BLaER1 treated with 17β-estradiol and CSF1 and Interleukin-3, amounts not matched to agents 10 nM and 100 nM (cell line): ENCODE results near the gene OR51Q1.

Source experiments
- H3K27ac ChIP-seq, 11 experiments: shearing (Covaris generic); formaldehyde crosslinking; 2 replicates each; pipeline ENCODE4 v1.8.1; 2022
- H3K27me3 ChIP-seq, 11 experiments: shearing (Covaris generic); formaldehyde crosslinking; 2 replicates each; pipeline ENCODE4 v1.8.1; 2022
- H3K36me3 ChIP-seq, 11 experiments: shearing (Covaris generic); formaldehyde crosslinking; 2 replicates each; pipeline ENCODE4 v1.8.1; 2022
- H3K4me1 ChIP-seq, 10 experiments: shearing (Covaris generic); formaldehyde crosslinking; 2 replicates each; pipeline ENCODE4 v1.8.1; 2022
- H3K4me2 ChIP-seq, 11 experiments: shearing (Covaris generic); formaldehyde crosslinking; 2 replicates each; pipeline ENCODE4 v1.8.1; 2022
- H3K4me3 ChIP-seq, 10 experiments: shearing (Covaris generic); formaldehyde crosslinking; 2 replicates each; pipeline ENCODE4 v1.8.1; 2022
- H3K9ac ChIP-seq, 11 experiments: shearing (Covaris generic); formaldehyde crosslinking; 2 replicates each; pipeline ENCODE4 v1.8.1; 2022
- H3K9me3 ChIP-seq, 11 experiments: shearing (Covaris generic); formaldehyde crosslinking; replicated peaks in 1 of 11; 2 replicates each; pipeline ENCODE4 v1.8.1; 2022
- H4K20me1 ChIP-seq, 11 experiments: shearing (Covaris generic); formaldehyde crosslinking; 2 replicates each; pipeline ENCODE4 v1.8.1; 2022
- Cebpa-rat ChIP-seq, 11 experiments: shearing (Covaris generic); IDR thresholded peaks; 2 replicates each; pipeline ENCODE4 v1.8.1; 2022

Gene OR51Q1

GRCh38 chr11:5441414-5441813 is 19.5 kb downstream of the OR51Q1 start, which contains the start of gene OR51I1:
Gene OR51I1, minus strand, starts transcription at chr11:5441514. Its CDS starts 0 bp downstream, at chr11:5441514.
- no peaks in the 10 kb centered on the region for H3K36me3 ChIP-seq
- no peak within 1 kb of the TSS for H3K9ac ChIP-seq
- H3K27ac ChIP-seq = no peak within 1 kb of the TSS
- no peak within 1 kb of the TSS for H3K4me2 ChIP-seq
- no peak for TF ChIP-seq Cebpa-rat (IDR thresholded peaks at IDR 0.05)
- H3K9me3 ChIP-seq = no peaks in the 10 kb centered on the region
- no peaks in the 10 kb centered on the region for H3K4me1 ChIP-seq
- H3K27me3 ChIP-seq = no peaks in the 10 kb centered on the region
- no peak within 1 kb of the TSS for H3K4me3 ChIP-seq
- no peaks in the 10 kb centered on the region for H4K20me1 ChIP-seq

GRCh38 chr11:5443835-5444393 is 22.0 kb downstream of the OR51Q1 start:
- Histone ChIP-seq H3K4me1 (no peaks in the 10 kb centered on the region), H3K4me2 (no peak overlapping the region), H3K27ac (no peak overlapping the region), H3K4me3 (no peak overlapping the region), H4K20me1 (no peaks in the 10 kb centered on the region), H3K9ac (no peak overlapping the region), H3K36me3 (no peaks in the 10 kb centered on the region), H3K9me3 (no peaks in the 10 kb centered on the region), H3K27me3 (no peaks in the 10 kb centered on the region)
- TF ChIP-seq Cebpa-rat (IDR thresholded peaks at IDR 0.05) = no peak

DNA sequence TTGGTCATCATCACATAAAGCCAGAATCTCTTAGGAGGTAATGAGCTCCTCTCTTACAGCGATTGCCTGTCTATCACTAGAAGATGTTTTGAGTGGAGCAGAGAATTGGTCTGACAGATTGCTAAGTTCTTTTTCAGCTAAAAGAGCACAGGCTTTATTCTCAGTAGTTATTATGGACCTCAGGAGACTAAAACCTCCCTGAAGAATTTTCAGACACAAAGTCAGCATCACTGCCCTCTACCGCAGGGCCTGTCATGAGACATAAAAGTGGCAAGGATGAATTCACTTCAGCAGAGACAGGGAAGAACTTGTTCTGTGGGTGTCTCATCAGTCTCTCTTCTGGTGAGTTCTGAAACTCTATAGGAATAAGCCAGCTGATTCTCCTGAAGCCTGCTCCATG is 27.1 kb downstream of the OR51Q1 start, which contains the start of gene OR51I2:
OR51I2 (plus strand) TSS at position 301 of the 400 bp plus-strand sequence. CDS start 4,166 bp downstream, outside the sequence.
- H3K27me3 ChIP-seq = no peaks in the 10 kb centered on the region

GRCh38 chr11:5449432-5449831 is 27.5 kb downstream of the OR51Q1 start:
- Histone ChIP-seq H3K4me3 (no peak overlapping the region), H3K36me3 (no peaks in the 10 kb centered on the region), H3K9ac (no peak overlapping the region), H3K4me2 (no peak overlapping the region), H3K9me3 (no peaks in the 10 kb centered on the region), H4K20me1 (no peaks in the 10 kb centered on the region), H3K4me1 (no peaks in the 10 kb centered on the region), H3K27me3 (no peaks in the 10 kb centered on the region), H3K27ac (no peak overlapping the region)
- TF ChIP-seq Cebpa-rat (IDR thresholded peaks at IDR 0.05) = no peak

More for the DNA sequence above, 27.1 kb downstream of the OR51Q1 start, which contains the start of gene OR51I2:
- Histone ChIP-seq H3K9me3 (no peaks in the 10 kb centered on the region), H3K4me3 (no peak within 1 kb of the TSS), H3K9ac (no peak within 1 kb of the TSS), H3K4me2 (no peak within 1 kb of the TSS), H3K36me3 (no peaks in the 10 kb centered on the region), H3K4me1 (no peaks in the 10 kb centered on the region), H3K27ac (no peak within 1 kb of the TSS), H4K20me1 (no peaks in the 10 kb centered on the region)
- no peak for TF ChIP-seq Cebpa-rat (IDR thresholded peaks at IDR 0.05)

DNA sequence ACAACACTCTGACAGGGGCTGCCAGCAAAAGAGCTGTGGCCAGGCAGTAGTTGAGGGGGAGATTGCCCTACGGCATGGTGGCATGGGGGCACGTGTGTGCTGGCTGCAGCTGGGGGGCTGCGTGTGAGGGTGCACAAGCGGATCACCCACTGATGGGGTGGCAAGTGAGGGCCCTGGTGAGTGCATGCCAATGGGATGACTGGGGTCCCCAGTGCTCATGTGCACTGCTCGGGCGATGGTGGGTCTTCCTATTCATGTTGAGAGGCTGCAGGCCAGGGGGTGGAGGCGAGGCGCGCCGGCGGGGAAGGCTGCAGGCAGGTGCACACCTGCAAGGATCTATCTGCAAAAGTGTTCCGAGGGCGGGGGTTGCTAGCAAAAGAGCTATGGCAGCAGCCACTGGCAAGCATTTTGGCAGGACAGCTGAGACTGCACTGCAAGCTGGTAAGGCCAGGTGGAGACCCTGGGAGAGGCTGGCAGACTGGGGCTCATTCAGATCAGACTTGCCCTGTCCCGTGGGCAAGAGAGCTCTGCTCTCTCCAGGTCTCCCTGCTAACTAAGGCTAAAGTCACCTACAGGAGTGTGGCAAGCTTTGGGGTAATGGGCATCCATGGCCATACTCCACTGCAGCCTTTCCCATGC is 39.2 kb downstream of the OR51Q1 start:
- H3K36me3 ChIP-seq = no peaks in the 10 kb centered on the region
- H3K4me2 ChIP-seq = no peak overlapping the region
- H3K27me3 ChIP-seq = no peaks in the 10 kb centered on the region
- H3K4me3 ChIP-seq = no peak overlapping the region
- no peak for TF ChIP-seq Cebpa-rat (IDR thresholded peaks at IDR 0.05)
- H4K20me1 ChIP-seq = no peaks in the 10 kb centered on the region
- H3K9ac ChIP-seq = no peak overlapping the region
- no peaks in the 10 kb centered on the region for H3K4me1 ChIP-seq
- H3K9me3 ChIP-seq = no peaks in the 10 kb centered on the region
- no peak overlapping the region for H3K27ac ChIP-seq

DNA sequence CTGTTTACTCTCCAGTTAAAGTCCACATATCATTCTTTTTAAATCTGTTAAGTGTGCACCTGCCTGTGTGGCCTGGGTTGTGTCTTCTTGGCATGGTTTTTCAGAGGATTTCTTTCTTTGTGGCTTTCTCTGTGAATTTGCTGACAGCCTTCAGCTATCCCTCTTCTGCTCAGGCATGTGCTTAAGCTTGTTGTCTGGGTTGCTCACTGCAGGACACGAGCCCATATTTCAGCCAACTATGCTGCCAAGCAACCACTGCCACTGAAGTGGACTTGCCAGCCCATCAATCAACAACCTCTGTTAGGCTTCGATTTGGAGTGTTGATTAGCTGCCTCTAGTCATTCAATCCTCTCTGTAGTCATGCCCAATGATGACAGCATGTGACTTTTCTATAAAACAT is 45.6 kb downstream of the OR51Q1 start:
- no peaks in the 10 kb centered on the region for H3K9me3 ChIP-seq
- H3K27ac ChIP-seq = no peak overlapping the region
- no peak overlapping the region for H3K9ac ChIP-seq
- H3K36me3 ChIP-seq = no peaks in the 10 kb centered on the region
- no peaks in the 10 kb centered on the region for H4K20me1 ChIP-seq
- no peak overlapping the region for H3K4me2 ChIP-seq
- H3K4me1 ChIP-seq = peaks cover 0 to 13% (median 3%) of the 10 kb centered on the region in 10 experiments; a peak in 8 of 20 replicates
- no peaks in the 10 kb centered on the region for H3K27me3 ChIP-seq
- no peak overlapping the region for H3K4me3 ChIP-seq
- no peak for TF ChIP-seq Cebpa-rat (IDR thresholded peaks at IDR 0.05)
